Epithelial cell of esophagus (primary cell): Measurements from ENCODE around the gene ARHGEF19.
A peak's percentile ranks its signal among the peaks of the same experiment; 100 is the strongest.
"Not testable (repeated sequence)": the region's sequence is repeated elsewhere in the genome, so short reads cannot be mapped to it uniquely, and the experiment has no call there.

Source experiments
- DNase-seq: peaks from one replicate; pipeline ENCODE4 v3.0.0; 2010; ENCODE audit warnings: low read depth
- H3K4me3 ChIP-seq: 2 replicates; pipeline ENCODE4 v1.5.1; 2011; ENCODE audit warnings: mild to moderate bottlenecking, low read length, control low read depth
- TF ChIP-seq, protein P1 (sequence below): IDR thresholded peaks from 2 replicates; pipeline ENCODE4 v1.5.1; 2011; ENCODE audit warnings: low read depth, mild to moderate bottlenecking, low read length, control low read depth, inconsistent platforms; ENCODE audit not compliant: insufficient read depth; ENCODE audit errors: missing control alignments

ARHGEF19 gene

DNA sequence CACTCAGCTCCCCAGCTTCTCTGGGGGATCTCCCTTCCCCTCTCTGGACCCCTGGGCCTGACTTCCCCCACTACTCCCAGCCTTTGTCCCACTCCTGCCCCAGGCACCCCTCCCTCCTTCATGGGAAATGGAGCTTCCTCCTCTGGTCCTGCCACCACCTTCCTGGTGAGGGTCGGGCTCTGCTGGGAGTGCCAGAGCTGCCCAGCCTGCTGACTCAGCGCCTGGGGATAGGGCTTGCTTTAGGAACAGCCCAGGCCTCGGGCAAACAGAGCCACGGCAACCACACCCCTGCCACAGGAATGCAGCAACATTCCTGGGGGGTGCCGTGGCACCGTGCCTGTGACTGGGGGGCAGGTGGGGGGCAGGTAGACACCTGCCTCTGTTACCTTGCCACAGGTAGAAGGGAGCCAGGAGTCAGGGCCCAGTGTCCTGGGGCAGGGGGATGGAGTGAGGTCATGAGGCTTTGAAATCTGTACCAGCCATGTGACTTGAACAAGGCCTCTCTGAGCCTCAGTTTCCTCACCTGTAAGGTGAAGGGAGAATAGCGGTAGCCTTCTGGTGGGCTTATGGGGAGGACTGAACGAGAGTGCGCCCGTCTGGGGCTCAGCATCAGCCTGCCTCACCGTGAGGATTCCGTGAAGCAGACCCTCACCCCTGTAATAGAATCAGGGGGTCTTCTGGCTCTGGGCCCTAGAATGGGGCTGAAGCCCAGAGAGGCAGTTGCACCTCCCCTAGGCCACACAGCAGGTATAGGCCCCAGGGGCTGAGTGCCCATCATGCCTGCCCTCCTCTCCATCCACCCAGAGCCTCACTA is 38.8 kb downstream of the ARHGEF19 start:
- no peak overlapping the region for H3K4me3 ChIP-seq
- TF ChIP-seq, protein P1, sequence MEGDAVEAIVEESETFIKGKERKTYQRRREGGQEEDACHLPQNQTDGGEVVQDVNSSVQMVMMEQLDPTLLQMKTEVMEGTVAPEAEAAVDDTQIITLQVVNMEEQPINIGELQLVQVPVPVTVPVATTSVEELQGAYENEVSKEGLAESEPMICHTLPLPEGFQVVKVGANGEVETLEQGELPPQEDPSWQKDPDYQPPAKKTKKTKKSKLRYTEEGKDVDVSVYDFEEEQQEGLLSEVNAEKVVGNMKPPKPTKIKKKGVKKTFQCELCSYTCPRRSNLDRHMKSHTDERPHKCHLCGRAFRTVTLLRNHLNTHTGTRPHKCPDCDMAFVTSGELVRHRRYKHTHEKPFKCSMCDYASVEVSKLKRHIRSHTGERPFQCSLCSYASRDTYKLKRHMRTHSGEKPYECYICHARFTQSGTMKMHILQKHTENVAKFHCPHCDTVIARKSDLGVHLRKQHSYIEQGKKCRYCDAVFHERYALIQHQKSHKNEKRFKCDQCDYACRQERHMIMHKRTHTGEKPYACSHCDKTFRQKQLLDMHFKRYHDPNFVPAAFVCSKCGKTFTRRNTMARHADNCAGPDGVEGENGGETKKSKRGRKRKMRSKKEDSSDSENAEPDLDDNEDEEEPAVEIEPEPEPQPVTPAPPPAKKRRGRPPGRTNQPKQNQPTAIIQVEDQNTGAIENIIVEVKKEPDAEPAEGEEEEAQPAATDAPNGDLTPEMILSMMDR, result no peak
- peak; percentile 99 for DNase-seq

DNA sequence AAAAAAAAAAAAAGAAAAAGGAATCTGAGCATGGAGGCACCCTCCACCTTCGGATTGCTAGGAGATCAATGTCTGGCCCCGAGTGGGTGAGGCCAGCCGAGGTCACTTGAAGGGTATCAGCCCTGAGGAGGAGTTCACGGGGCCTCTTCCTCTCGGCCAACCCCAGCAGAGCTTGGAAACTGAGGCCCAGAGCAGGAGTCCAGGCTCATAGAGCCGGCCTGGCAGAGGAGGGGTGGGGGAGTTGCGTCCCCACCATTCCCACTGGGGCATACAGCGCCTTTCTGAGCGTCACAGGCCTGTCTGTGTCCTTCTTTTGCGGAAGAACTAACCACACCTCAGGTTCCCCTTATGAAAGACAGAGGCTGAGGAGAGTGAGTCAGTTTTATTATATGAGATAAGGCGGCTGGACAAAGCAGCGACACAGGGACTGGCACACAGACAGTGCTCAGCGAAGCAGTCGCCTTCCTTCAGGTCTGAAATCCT is 39.4 kb downstream of the ARHGEF19 start:
- peak; percentile 82 for DNase-seq
- H3K4me3 ChIP-seq, result no peak overlapping the region
- TF ChIP-seq, protein P1, result no peak

- no peak for DNase-seq
- TF ChIP-seq, protein P1, result no peak
- H3K4me3 ChIP-seq, result no peak overlapping the region
These were observed 40.1 kb downstream of the ARHGEF19 start for GRCh38 chr1:16172218-16172830.

DNA sequence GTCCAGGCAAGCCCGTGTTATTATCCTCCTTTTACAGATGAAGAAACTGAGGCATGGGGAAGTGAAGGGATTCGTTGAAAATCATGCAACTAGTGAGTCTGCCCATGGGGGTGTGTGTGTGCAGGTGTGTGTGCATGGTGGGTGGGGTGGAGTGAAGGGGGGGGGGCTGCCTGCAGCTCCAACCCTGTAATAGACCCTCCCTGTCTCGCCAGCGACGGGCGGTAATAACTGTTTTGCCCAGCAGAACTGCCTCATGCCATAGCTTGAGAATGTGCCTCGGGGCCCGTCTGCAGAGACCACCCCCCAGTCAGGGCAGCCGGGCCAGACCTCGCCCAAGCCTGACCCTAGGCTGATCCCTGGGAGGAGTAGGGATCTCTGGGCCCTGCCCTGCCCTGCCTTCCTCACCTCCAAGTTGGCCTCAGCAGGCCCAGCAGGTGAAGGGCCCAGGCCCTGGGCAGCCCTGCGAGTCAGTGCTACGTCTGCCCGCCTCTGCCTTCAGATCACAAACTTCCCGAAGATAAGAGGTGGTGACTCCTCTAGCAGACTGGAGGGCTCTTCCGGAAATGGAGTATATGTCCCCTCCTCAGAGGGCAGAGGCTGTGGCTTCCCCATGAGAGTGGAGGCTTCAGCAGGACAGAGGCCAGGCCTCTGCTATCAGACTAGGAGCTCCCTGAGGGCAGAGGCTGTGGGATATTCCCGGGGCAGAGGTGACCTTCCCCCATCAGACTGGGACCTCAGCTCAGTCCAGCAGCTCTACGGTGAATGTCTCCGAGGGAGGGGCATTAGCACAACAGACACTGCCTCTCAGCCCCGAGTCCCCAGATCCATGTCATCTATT is 40.9 kb downstream of the ARHGEF19 start:
- DNase-seq, result no peak
- TF ChIP-seq, protein P1, result no peak
- H3K4me3 ChIP-seq, result no peak overlapping the region

DNA sequence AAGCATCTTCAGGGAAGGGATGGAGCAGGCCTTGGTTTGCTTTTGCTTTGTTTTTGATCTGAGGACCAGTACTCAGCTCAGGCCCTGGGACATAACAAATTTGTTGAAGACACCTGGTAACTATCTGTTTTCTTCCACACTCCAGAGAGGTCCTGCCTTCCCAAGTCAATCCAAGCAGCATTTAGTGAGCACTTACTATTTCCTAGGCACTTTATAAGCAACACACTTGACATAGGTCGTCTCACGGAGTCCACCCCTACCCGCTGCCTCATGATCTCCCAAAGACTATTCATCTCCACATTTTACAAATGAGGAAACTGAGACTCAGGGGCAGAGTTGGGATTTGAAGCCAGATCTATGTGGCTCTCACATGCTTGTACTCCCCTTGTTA is 42.2 kb downstream of the ARHGEF19 start:
- TF ChIP-seq, protein P1, result no peak
- no peak overlapping the region for H3K4me3 ChIP-seq
- DNase-seq, result no peak

DNA sequence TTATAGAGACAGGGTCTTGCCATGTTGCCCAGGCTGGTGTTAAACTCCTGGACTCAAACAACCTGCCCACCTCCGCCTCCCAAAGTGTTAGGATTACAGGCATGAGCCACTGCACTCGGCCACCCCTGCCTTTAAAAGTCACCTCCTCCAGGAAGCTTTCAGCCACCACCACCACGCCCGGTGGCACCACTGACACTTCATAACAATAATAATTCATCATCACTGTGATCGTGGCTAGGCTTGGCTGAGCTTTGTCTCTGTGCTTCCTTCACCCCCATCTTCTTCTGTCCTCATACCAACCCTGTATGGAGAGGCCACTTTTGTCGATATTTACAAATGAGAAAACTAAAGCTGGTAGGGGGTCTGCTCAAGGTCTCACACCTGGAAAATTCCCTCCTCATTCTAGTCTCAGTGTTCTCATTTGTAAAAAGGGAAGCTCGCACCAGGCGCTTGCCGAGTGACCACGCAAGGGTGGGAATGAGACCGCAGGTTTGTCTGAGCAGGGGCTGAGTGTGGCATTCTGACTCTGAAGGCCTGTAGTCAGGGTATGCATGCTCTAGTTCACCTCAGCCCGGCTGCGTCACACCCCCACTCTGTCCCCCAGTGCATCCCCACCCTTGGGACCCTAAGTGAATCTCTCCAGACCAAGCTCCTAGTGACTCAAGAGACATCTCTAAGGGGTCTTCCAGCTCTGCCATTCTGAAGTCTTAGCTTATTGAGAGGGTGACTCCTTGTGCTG is 43.7 kb downstream of the ARHGEF19 start:
- TF ChIP-seq, protein P1, result no peak
- DNase-seq, result no peak
- H3K4me3 ChIP-seq, result no peak overlapping the region

GRCh38 chr1:16168144-16168495 is 44.3 kb downstream of the ARHGEF19 start:
- not testable (repeated sequence) for DNase-seq, H3K4me3 ChIP-seq
